Measurements from ENCODE around the gene ZNF785.
"Not testable (repeated sequence)": the region's sequence is repeated elsewhere in the genome, so short reads cannot be mapped to it uniquely, and the experiment has no call there.

Gene ZNF785

DNA sequence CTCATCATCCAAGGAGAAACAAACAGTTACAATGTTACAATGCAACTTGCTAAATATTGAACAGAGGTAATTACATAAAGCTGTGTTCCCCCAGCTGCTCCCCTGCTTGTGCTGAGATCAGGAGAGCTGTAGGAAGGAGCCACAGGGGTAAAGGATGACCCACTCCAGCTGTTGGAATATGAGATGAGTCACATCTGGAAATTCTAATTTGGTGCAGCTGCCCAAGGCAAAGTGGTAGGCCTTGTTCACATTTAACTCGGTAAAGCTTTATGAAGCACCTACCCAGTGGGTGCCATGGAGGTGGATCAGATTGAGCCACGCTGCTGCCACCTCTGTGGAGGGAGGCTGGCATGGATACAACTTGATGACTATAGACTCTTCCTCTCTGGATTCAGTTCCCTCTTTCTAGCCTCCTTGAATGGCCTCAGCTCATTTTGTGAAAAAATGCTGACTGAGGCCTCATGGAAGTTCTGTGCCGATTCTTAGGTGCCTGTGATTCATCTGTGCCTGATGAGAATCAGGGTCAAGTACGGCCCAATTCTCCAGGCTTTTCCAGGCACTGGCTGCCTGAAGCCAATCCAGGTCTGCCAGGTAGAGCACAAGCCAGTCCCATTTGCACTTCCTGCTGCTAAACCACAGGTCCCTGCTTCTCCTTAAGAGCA lies 17.2 kb upstream of the ZNF785 start:
- DNase-seq (ENCODE audit: low read depth in 2 of 2): no peak

DNA sequence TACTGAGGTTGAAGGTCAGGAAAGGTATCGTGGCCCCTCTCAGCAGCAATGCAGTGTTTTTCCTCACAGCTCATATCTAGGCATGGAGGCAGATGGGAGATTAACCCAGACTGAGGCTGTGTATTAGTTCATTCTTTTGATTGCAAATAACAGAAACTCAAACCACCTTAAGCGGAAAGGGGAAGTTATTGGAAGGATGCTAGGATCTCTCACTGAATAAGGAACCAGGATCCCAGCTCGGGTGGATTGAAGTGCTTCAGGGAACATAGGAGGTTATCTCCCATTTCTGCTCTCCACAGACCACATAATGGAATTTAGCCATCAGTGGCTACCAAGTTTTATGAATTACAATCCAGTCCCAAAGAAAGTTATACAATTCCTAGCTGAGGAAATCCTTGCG lies 16.5 kb upstream of the ZNF785 start:
- DNase-seq (ENCODE audit: low read depth in 2 of 2): no peak

DNA sequence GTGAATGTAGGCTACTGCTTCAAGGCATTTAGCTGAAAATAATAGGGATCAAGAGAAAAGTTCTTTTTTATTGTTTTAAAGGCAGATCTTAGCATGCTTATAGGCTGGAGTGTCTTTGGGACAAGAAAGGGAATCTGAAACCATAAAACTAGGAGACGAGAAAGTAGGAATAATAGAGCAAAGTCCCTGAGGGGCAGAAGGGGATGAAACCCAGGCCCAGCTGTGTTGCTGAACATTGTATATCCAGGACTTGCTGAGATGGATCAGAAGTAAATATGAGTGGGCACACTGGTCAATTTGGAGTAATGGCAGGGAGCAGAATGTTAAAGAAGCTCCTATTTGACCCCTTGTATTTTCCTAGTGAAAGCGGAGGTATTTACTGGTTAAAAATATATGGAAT lies 15.4 kb upstream of the ZNF785 start:
- DNase-seq (ENCODE audit: low read depth in 2 of 2): no peak

DNA sequence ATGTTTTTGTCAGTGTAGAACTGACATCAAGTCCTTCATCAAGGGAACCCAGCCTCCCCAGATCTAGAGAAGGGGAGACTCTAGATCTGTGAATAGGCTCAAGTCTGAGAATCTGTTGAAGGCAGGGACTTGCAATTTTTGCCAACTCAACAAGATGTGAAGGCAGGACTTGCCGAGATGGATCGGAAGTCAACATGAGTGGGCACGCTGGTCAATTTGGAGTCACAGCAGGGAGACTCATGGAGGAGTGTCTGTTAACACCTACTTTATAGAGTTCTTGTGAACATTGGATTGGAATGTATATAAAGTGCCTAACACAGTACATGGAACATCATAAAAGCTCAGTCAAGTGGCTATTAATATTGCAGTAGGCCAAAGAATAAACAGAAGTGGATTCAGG lies 14.7 kb upstream of the ZNF785 start:
- no peak for DNase-seq (ENCODE audit: low read depth in 2 of 2)

DNA sequence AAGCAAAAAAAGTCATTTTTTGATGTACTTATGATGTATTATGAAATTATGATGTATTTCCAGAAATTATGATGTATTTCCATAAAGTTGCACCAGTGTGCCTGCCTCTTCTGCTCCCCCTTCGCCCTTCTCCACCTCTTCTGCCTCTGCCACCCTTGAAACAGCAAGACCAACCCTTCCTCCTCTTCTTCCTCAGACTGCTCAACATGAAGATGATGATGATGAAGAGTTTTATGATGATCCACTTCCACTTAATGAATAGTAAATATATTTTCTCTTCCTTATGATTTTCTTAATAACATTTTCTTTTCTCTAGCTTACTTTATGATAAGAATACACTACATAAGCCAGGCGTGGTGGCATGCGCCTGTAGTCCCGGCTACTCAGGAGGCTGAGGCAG lies 7.4 kb upstream of the ZNF785 start:
- DNase-seq (ENCODE audit: low read depth in 2 of 2): no peak

DNA sequence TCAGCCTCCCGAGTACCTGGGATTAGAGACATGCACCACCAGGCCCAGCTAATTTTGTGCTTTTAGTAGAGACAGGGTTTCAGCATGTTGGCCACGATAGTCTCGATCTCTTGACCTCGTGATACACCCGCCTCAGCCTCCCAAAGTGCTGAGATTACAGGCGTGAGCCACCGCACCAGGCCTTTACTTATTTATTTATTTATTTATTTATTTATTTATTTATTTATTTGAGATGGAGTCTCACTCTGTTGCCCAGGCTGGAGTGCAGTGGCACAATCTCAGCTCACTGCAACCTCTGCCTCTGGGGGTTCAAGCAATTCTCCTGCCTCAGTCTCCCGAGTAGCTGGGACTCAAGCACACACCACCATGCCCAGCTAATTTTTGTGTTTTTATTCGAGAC lies 5.4 kb upstream of the ZNF785 start:
- not testable (repeated sequence) for DNase-seq (ENCODE audit: low read depth in 2 of 2)

DNA sequence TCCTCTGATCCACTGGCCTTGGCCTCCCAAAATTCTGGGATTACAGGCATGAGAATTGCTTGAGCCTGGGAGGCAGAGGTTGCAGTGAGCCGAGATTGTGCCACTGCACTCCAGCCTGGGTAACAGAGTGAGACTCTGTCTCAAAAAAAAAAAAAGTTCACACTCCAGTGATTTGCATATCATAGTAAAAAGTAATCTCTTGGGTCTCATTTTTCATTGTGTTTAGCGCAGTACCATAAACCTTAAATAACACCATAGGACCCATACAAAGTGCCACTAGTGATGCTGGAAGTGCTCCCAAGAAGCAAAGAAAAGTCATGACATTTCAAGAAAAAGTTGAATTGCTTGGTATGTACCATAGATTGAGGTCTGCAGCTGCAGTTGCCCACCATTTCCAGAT lies 4.1 kb upstream of the ZNF785 start:
- DNase-seq (ENCODE audit: low read depth in 2 of 2): not testable (repeated sequence)

DNA sequence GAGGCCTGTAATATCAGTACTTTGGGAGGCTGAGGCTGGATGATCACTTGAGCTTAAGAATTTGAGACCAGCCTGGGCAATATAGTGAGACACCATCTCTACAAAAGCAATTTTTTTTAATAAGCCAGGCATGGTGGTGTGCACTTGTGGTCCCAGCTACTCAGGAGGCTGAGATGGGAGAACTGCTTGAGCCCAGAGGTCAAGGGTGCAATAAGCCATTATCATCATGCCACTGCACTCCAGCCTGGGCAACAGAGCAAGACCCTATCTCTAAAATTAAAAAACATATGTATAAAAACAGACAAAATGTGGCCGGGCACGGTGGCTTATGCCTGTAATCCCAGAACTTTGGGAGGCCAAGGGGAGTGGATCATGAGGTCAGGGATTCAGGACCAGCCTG lies 3.2 kb upstream of the ZNF785 start:
- DNase-seq (ENCODE audit: low read depth in 2 of 2): no peak

DNA sequence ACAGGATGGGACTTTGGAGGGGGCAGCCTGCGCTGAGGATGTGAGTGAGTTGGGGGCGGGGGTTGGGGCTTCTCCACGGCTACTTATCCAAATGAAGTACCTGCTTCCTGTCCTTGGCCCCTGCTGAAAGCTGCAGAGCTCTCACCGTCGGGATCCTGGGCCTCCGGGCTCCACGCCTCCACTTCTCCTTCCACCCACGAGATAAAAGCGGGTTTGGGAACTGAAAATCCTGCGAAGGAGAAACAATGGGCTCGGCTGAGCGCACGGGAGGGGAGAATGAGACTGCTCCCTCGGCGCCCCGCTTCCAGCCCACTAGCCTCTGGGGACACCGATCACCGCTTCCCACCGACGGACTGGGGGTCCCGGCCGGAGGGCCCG lies 486 bp downstream of the ZNF785 start:
- DNase-seq (ENCODE audit: low read depth in 2 of 2): no peak

DNA sequence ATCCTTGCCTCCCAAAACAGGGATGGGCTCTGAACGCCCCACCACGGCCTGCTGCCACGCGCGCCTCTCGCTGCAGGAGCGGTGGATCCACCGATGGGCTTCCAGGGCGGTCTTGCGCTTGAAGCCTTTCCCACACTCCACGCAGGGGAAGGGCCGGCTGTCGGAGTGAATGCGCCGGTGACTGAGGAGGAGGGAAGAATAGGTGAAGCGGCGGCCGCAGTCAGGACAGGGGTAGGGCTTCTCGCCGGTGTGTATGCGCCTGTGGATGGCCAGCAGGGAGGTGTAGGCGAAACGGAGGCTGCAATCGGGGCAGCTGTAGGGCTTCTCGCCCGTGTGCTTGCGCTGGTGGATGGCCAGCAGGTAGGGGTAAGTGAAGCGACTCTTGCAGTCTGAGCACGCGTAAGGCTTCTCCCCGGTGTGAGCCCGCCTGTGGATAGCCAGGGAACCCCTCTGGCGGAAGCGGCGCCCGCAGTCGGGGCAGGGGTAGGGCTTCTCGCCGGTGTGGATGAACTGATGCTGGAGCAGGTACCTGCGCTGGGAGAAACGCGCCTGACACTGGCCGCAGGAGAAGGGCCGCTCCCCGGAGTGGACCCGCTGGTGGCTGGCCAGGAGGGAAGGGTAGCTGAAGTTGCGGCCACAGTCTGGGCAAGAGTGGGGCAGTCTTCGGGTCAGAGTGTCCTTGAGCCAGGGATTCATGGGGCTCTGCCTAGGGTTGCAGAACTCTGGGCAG lies 2.7 kb downstream of the ZNF785 start:
- DNase-seq (ENCODE audit: low read depth in 2 of 2): no peak

DNA sequence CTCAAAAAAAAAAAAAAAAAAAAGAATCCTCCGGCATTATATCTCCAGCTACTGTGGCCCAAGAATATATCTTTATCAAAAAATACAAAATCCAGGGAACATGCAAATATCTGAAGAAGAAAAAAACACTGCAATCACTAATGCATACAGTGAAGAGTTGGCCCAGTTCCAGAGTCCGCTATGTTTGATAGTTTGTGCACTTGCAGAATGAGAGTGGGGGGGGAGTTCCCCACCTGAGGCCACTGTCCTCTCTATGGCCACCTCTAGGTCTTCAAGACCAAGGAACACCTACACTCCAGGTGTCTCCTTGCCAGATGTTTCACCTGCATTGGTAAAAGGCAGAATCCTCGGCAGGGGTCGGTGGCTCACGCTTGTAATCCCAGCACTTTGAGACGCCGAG lies 4.0 kb downstream of the ZNF785 start:
- no peak for DNase-seq (ENCODE audit: low read depth in 2 of 2)

DNA sequence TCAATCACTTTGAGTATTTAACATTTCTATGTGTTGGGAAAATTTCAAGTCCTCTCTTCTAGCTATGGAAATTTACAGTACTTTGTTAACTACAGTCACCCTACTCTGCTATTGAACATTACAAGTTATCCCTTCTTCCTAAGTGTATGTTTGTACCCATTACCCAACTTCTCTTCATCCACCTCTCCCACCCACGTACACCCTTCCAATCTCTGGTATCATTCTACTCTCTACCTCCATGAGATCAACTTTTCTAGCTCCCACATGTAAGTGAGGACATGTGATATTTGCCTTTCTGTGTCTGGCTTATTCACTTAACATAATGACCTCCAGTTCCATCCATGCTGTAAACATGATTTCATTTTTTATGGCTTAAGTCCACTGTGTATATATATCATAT lies 10.8 kb downstream of the ZNF785 start:
- no peak for DNase-seq (ENCODE audit: low read depth in 2 of 2)

DNA sequence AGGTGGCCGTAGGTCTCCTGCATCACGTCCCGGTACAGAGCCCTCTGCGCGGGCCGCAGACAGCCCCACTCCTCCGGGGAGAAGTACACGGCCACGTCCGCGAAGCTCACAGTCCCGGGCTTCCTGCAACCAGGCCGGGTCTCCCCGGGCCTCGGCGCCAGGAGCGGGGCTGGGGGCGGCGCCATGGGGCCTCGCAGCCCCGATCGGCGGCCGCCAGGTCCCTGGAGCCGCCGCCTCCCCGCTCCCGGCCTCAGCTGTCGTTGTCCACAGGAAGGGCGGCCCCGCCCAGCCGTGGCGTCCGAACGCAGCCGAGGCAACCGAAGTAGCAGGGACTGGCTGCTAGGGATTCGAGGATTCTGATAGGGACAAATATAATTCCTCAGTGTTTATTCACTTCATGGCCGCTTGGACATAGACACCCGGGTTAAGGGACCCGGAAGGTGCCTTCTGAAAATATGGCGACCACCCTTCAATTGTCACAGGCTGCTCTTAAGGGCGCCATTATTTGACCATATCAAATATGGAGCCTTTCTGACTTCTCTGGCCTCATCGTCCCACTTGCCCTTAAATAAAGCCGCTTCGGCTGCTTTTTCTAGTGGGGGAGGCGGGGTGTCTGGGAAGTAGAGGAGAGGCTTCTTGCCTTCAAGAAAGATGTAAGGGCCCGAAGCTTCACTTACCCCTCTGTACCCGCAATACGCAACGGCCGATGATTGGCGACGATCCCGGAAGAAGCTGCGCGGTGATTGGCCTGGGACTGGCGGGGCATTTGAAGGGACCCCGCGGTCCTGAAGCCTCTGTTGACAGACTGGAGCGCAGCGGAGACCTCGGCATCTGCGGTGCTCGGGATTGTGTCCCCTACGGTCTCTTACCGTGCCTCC lies 13.8 kb downstream of the ZNF785 start, which contains the start of gene ZNF688:
ZNF688 (minus strand) TSS at position 270 of the 878 bp plus-strand sequence; CDS start at position 185, 85 bp downstream.
- DNase-seq (ENCODE audit: low read depth in 2 of 2): peak; percentile 78 to 83

DNA sequence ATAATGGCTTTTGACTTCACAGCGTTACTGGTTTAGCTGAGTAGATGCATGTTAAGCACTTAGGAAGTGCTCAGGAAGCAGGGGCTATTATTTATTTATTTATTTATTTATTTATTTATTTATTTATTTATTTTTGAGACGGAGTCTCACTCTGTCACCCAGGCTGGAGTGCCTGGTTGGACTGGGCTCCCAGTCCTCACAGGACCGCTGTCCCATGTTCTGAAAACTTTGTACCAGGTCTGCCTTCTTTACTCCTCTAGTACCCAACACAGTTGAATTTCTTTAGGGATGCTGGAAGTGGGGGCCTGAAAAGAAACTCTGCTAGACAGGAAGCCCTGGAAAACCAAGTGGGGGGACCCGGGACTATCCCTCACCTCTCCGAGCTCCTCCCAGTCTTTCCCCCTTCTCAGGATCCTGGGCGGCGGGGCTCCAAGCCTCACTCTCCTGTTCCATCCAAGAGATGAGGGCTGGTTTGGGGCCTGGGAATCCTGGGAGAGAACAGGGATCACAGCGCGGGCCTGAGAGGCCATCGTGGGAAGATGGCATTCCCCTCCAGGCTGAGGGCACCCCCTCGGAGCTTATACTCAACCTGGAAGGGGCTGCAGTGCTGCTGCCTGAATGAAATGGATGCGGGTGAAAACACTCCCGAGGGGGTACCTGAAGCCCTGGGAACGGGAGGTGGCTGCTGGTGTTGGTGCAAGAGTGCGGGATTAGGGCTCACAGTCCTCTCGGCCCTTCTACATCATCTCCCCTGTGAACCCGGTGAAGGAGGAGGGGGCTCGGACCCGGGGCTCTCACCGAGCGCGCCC lies 14.7 kb downstream of the ZNF785 start:
- no peak for DNase-seq (ENCODE audit: low read depth in 2 of 2)

DNA sequence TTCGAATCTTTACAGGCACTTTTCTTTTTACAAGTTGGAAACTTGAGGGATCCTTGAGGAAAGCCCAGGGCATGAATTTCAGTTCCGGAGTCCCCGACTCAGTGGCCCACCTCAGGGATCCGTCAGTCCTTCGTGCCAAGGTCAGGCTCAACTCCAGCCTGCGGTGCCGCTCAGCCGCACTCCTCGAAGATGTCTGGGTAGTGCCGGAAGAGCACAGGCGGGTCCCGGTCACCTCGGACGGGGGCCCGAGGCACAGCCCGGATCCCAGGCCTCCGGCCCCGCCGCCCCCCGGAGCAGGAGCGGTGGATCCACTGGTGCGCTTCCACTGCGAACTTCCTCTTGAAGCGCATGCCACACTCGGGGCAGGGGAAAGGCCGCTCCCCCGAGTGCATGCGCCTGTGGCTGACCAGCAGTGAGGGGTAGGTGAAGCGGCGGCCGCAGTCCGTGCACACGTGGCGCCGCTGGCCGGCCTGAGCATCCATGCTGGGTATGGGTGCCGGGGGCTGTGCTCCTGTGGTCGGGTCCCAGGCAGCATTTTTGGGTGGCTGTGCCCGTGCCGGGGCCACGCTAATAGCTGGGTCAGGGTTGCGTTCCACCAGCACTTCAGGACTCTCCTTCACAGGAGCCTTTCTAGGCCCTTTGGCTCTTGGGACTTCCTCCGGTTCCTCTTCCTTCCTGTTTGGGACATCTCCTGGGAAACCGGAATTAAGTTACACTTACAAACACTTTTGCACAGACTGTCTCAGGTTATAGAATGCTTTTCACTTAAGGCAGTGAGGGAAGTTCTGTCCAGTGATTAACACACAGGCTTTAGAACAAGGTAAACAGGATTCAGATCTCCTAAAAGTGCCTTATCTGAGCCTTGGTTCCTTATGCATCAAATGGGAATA lies 15.5 kb downstream of the ZNF785 start:
- no peak for DNase-seq (ENCODE audit: low read depth in 2 of 2)

DNA sequence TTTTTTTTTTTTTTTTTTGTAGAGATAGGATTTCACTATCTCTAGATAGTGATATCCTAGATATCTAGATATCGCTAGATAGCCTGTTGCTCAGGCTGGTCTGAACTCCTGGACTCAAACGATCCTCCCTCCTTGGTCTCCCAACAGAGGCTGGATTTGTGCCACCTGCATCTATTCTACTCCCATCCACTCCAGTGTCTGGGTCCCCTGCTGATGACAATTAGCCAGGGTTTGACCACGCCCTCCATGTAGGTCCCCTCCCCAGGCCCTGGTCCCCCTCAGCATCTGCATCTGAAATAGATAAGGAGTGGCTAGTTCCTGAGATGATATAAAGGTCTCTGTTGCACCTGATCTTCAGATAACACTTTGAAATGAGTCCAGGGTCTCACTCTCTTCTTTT lies 16.2 kb downstream of the ZNF785 start:
- DNase-seq (ENCODE audit: low read depth in 2 of 2): no peak

DNA sequence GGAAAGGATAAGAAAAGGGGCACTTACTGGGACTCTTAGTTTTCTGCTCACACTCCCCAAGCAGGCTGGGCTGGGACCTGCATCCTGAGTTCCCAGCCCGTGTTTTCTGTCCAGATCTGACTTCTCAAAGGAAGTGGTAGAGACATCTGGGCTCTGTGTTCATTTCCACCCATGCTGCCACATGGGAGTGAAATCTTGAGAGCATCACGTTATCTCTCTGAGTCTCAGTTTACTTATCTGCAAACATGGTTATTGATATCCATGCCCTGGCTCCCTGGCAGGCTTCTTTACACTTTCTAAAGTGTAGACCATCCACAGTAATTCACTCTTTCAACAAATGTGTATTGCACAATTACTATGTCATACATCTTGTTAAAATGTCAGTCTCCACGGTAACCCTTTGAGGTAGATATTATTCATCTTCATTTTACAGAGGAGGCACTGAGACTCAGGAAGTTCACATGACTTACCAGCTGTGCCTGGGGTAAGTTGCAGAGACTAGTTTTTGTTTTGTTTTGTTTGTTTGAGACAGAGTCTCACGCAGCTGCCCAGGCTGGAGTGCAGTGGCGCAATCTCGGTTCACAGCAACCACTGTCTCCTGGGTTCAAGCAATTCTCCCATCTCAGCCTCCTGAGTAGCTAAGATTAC lies 17.4 kb downstream of the ZNF785 start:
- DNase-seq (ENCODE audit: low read depth in 2 of 2): no peak

DNA sequence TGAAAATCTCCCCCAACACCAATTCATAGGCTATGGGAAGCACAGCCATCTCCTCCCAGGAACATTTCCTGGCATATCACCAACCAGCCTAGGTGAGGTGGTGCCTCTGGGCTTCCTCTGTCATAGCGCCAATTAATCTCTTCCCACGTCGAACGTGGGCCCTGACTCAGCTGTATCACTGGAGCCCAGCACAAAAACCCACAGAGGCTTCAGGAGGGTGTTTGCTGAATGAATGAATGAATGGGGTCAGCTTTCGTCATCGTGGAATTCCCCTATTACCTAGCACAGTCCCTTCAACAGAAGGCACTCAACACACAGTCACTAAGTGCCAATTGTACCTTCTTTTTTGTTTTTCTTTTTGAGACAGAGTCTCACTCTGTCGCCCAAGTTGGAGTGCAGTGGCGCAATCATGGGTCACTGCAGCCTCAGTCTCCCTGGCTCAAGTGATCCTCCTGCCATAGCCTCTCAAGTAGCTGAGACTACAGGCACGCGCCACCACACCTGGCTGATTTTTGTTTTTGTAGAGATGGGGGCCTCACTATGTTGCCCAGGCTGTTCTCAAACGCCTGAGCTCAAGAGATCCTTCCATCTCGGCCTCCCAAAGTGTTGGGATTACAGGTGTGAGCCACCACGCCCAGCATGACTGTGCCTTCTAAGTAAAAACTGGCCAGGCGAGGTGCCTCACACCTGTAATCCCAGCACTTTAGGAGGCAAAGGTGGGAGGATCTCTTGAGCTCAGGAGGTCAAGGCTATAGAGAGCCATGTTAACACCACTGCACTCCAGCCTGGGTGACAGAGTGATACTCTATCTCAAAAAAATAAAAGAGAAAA lies 18.1 kb downstream of the ZNF785 start:
- DNase-seq (ENCODE audit: low read depth in 2 of 2): no peak

DNA sequence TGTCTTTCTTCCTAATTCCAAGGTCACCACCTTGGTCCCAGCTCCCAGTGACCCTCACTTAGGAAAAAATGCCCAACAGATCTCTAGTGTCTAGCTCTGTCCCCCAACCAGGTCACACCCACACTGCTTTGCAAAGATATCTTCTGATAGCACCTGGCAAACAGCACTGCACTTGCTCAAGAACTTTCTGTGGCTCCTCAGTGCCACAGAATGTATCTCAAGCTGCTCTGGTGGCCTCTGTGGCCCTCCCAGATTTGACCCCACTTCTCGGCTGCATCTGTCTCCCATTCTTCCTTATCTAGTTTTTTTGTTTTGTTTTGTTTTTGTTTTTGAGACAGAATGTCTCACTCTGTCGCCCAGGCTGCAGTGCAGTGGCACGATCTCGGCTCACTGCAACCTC lies 19.0 kb downstream of the ZNF785 start:
- no peak for DNase-seq (ENCODE audit: low read depth in 2 of 2)

Measured in stimulated activated CD8-positive, alpha-beta memory T cell treated with anti-CD3 and anti-CD28 coated beads, Interleukin-7, amount 100 ng/mL, for 1 hour (primary cell).